GM13977 (cell line): ENCODE results near the gene HGS.

Experiments used
- DNase-seq: peaks from one replicate; pipeline ENCODE4 v3.0.0; 2012; ENCODE audit warnings: low spot score
- CTCF ChIP-seq: IDR thresholded peaks from 2 replicates; pipeline ENCODE4 v1.5.1; 2012; ENCODE audit warnings: mild to moderate bottlenecking, control low read depth; ENCODE audit not compliant: insufficient read depth; ENCODE audit errors: extremely low read depth, missing control alignments
- in situ Hi-C: fragments of 300-500 bp; cut with MboI; formaldehyde crosslinking; loops from one replicate; pipeline ENCODE4 v1.12.0; 2022; ENCODE audit warnings: low sequenced_read_pairs, low pct_unique_long_range_greater_than_20kb, mixed read lengths, inconsistent platforms; ENCODE audit not compliant: unreplicated experiment

HGS gene

GRCh38 chr17:81723651-81724209, 39.9 kb downstream of the HGS start:
- no peak for TF ChIP-seq CTCF
- in situ Hi-C loops = no loop called here
- no peak for DNase-seq

GRCh38 chr17:81725439-81725838, 41.6 kb downstream of the HGS start:
- DNase-seq = no peak
- in situ Hi-C loops = no loop called here
- no peak for TF ChIP-seq CTCF

GRCh38 chr17:81726004-81726403, 42.2 kb downstream of the HGS start:
- TF ChIP-seq CTCF = no peak
- no peak for DNase-seq
- in situ Hi-C loops = no loop called here

GRCh38 chr17:81727324-81728031, 43.7 kb downstream of the HGS start:
- TF ChIP-seq CTCF = no peak
- DNase-seq = no peak
- in situ Hi-C loops = no loop called here

GRCh38 chr17:81733507-81734404, 49.9 kb downstream of the HGS start:
- peak; percentile 97 for TF ChIP-seq CTCF
- in situ Hi-C loops = no loop called here
- DNase-seq = peak; percentile 95

- in situ Hi-C loops = no loop called here
- no peak for TF ChIP-seq CTCF
- no peak for DNase-seq
Measured at GRCh38 chr17:81734405-81735263, 50.8 kb downstream of the HGS start.
